ENCODE data around the gene KCNMB1. TPM values are rescaled to one million over a fixed set of nuclear protein-coding genes. Genes with fewer than 3 reads are reported as not detected.
"Not testable (repeated sequence)": the region's sequence is repeated elsewhere in the genome, so short reads cannot be mapped to it uniquely, and the experiment has no call there.

Gene KCNMB1
- total RNA-seq, 2 experiments from 2014 or later: not detected

GRCh38 chr5:170387775-170388639, 1.2 kb downstream of the KCNMB1 start:
- ChIA-PET CTCF (no interaction called here), POLR2A (no interaction called here)

GRCh38 chr5:170386743-170387395, 2.3 kb downstream of the KCNMB1 start:
- ChIA-PET CTCF (no interaction called here), POLR2A (no interaction called here)

- CTCF ChIA-PET: no interaction called here
- POLR2A ChIA-PET: no interaction called here
These were observed 5.9 kb downstream of the KCNMB1 start for GRCh38 chr5:170383227-170383626.

- POLR2A ChIA-PET: interaction anchor here (0.6 kb wide), 1 partner anchor 201 kb away, joined by 3 read pairs; no protein-coding TSS in a partner anchor
These were observed 6.4 kb downstream of the KCNMB1 start for GRCh38 chr5:170382790-170383189.

GRCh38 chr5:170380361-170380951, 8.7 kb downstream of the KCNMB1 start:
- ChIA-PET POLR2A (no interaction called here), CTCF (interaction anchor here (0.7 kb wide), 1 partner anchor 154 kb away, joined by 3 read pairs; no protein-coding TSS in a partner anchor)

More at GRCh38 chr5:170382790-170383189, 6.4 kb downstream of the KCNMB1 start:
- CTCF ChIA-PET: no interaction called here

GRCh38 chr5:170378740-170379139, 10.4 kb downstream of the KCNMB1 start:
- CTCF ChIA-PET: no interaction called here

GRCh38 chr5:170377027-170377426, 12.1 kb downstream of the KCNMB1 start:
- CTCF ChIA-PET: no interaction called here
- POLR2A ChIA-PET: no interaction called here

More at GRCh38 chr5:170378740-170379139, 10.4 kb downstream of the KCNMB1 start:
- POLR2A ChIA-PET: no interaction called here

GRCh38 chr5:170376526-170376925, 12.6 kb downstream of the KCNMB1 start:
- CTCF ChIA-PET: interaction anchor here (0.7 kb wide), 1 partner anchor 37 kb away, joined by 4 read pairs; no protein-coding TSS in a partner anchor
- POLR2A ChIA-PET: not testable (repeated sequence)

- CTCF ChIA-PET: no interaction called here
- POLR2A ChIA-PET: no interaction called here
These were observed 13.9 kb downstream of the KCNMB1 start for GRCh38 chr5:170375283-170375682.

- ChIA-PET POLR2A (no interaction called here), CTCF (no interaction called here)
These were observed 16.2 kb downstream of the KCNMB1 start for GRCh38 chr5:170372971-170373370.

GRCh38 chr5:170368586-170368985, 20.6 kb downstream of the KCNMB1 start:
- ChIA-PET CTCF (no interaction called here), POLR2A (no interaction called here)

GRCh38 chr5:170366276-170366675, 22.9 kb downstream of the KCNMB1 start:
- POLR2A ChIA-PET: no interaction called here
- CTCF ChIA-PET: no interaction called here

GRCh38 chr5:170365831-170366230, 23.3 kb downstream of the KCNMB1 start:
- CTCF ChIA-PET: no interaction called here
- POLR2A ChIA-PET: no interaction called here

- CTCF ChIA-PET: no interaction called here
- POLR2A ChIA-PET: no interaction called here
These were observed 24.2 kb downstream of the KCNMB1 start for GRCh38 chr5:170365011-170365410.

GRCh38 chr5:170363671-170364070, 25.5 kb downstream of the KCNMB1 start:
- ChIA-PET CTCF (no interaction called here), POLR2A (no interaction called here)

- POLR2A ChIA-PET: no interaction called here
These were observed 26.5 kb downstream of the KCNMB1 start for GRCh38 chr5:170362656-170363055.

GRCh38 chr5:170362102-170362501, 27.1 kb downstream of the KCNMB1 start:
- POLR2A ChIA-PET: no interaction called here
- CTCF ChIA-PET: interaction anchor here (1.2 kb wide), 1 partner anchor 14 kb away, joined by 3 read pairs; no protein-coding TSS in a partner anchor

More at GRCh38 chr5:170362656-170363055, 26.5 kb downstream of the KCNMB1 start:
- CTCF ChIA-PET: interaction anchor here (1.2 kb wide), 1 partner anchor 15 kb away, joined by 3 read pairs; no protein-coding TSS in a partner anchor

GRCh38 chr5:170361616-170362015, 27.6 kb downstream of the KCNMB1 start:
- ChIA-PET POLR2A (no interaction called here), CTCF (no interaction called here)

GRCh38 chr5:170361116-170361515, 28.1 kb downstream of the KCNMB1 start:
- ChIA-PET CTCF (no interaction called here), POLR2A (no interaction called here)

GRCh38 chr5:170360709-170361108, 28.5 kb downstream of the KCNMB1 start:
- ChIA-PET CTCF (no interaction called here), POLR2A (no interaction called here)

- ChIA-PET CTCF (no interaction called here), POLR2A (no interaction called here)
These were observed 31.2 kb downstream of the KCNMB1 start for GRCh38 chr5:170357955-170358444.
